Left hindlimb (tissue), 1 donor: Measurements from ENCODE around the gene ANO8.
"Not testable (repeated sequence)": the region's sequence is repeated elsewhere in the genome, so short reads cannot be mapped to it uniquely, and the experiment has no call there.

Experiments used
- DNase-seq: peaks from one replicate; pipeline ENCODE4 v3.0.0-alpha.2; 2018

The ANO8 gene

DNA sequence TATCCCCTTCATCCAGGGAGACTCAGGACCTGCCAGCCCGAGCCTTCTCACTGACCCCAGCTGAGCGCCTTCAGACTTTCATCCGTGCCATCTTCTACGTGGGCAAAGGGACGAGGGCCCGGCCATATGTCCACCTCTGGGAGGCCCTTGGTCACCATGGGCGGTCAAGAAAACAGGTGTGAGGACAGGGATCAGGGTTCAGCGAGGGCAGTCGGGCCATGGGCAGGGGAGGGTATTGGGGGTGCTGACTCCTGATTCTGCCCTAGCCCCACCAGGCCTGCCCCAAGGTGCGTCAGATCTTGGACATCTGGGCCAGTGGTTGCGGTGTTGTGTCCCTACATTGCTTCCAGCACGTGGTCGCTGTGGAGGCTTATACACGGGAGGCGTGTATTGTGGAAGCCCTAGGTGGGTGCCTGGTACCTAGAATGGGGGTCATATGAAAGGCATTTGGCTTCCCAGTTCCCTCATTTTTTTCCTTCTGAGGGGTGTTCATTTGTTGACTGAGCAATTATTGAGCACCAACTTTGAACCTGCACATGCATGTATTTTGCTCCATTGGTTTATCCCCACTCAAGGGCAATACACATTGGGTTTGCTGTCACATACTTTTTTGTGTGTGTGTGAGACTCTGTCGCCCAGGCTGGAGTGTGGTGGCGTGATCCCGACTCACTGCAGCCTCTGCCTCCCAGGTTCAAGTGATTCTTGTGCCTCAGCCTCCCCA is 49.1 kb downstream of the ANO8 start:
- no peak for DNase-seq

- no peak for DNase-seq
Observed at GRCh38 chr19:17283504-17283996, 51.1 kb downstream of the ANO8 start.

DNA sequence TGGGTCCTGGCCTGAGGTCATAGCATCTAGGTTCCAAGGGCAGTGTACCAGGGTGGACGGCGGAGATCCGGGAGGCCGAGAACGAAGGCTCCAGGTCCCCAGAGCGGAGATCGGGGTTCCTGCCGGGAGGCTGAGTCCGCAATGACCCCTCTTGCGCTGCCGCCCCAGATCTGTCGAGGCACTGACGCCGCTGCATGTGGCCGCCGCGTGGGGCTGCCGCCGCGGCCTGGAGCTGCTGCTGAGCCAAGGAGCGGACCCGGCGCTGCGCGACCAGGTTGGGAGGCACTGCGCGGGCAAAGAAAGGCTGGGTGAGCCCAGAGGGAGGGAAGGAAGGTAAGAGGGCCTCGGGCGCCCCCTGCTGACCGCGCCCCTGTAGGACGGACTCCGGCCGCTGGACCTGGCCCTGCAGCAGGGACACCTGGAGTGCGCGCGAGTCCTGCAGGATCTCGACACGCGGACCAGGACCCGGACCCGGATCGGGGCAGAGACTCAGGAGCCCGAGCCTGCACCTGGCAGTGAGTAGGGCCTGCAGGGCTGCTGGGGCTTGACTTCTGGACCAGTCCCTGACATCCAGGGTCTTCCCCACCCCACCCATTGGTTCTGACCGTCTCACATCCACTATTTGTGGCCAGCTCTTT is 52.0 kb downstream of the ANO8 start:
- peak; percentile 84 for DNase-seq

DNA sequence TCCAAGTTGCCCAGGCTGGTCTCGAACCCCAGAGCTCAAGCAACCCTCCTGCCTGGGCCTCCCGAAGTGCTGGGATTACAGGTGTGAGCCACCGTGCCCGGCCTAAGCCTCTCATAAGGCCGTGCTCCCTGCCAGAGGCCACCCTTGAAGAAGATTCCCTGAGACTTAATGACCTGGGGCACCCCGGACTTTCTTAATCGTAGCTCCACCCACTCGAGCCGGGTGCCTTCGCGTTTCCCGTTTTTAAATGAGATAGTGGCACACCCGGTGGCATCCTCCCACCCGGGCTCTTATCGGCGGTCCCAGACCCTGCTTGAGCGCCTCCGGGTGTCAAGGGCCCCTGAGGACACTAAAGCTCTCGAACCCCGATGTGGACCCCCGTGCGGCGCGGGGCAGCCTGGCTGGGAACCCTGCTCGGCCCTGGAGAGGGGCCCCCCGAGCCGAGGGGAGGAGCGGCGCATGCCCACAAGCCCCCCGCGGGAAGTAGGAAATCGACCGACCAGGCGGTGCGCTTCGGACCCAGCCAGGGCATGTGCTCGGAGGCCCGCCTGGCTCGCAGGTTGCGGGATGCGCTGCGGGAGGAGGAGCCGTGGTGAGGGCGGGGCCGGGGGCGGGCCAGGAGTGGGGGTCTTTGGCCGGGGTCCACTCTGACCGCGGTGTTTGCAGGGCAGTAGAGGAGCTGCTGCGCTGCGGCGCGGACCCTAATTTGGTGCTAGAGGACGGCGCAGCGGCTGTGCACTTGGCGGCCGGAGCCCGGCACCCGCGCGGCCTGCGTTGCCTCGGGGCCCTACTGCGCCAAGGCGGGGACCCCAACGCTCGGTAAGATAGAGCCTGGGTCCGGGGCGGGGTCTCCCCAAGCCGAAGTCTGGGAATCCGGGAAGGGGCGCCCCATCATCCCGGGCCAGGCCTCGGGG is 53.0 kb downstream of the ANO8 start, which contains the start of gene ANKLE1:
ANKLE1 (plus strand) TSS at position 511 of the 914 bp plus-strand sequence; CDS start at position 531, 20 bp downstream.
- DNase-seq, result no peak

DNA sequence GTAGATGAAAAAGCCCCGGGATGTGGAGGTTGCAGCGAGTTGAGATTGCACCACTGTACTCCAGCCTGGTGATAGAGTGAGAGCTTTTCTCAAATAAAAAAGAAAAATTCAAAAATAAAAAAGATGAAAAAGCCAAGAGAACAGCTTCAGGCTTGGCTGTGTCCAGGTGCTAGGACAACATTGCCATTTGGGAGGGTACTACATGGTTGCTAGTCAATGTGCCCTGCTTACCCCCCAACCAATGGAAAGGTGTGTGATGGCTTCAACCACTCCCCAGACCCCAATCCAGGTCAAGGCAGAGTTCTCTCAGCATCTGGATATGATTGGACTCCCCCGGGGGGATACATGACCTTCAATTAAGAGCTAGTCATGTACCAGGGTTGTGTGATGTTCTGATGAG is 55.2 kb downstream of the ANO8 start:
- DNase-seq, result no peak

GRCh38 chr19:17275441-17276175 is 59.0 kb downstream of the ANO8 start:
- DNase-seq, result no peak

GRCh38 chr19:17274892-17275291 is 59.8 kb downstream of the ANO8 start:
- DNase-seq, result not testable (repeated sequence)
